ENCODE results near the gene PCBP4.

GRCh38 chr3:51934139-51934850 lies 33.0 kb downstream of the PCBP4 start:
- no peak for TF ChIP-seq CTCF (IDR thresholded peaks at IDR 0.05)
- no peak for TF ChIP-seq POLR2A (IDR thresholded peaks at IDR 0.05)

Data from adrenal gland (tissue), 5 donors.